ENCODE data around the gene PTPRE.

The PTPRE gene

DNA sequence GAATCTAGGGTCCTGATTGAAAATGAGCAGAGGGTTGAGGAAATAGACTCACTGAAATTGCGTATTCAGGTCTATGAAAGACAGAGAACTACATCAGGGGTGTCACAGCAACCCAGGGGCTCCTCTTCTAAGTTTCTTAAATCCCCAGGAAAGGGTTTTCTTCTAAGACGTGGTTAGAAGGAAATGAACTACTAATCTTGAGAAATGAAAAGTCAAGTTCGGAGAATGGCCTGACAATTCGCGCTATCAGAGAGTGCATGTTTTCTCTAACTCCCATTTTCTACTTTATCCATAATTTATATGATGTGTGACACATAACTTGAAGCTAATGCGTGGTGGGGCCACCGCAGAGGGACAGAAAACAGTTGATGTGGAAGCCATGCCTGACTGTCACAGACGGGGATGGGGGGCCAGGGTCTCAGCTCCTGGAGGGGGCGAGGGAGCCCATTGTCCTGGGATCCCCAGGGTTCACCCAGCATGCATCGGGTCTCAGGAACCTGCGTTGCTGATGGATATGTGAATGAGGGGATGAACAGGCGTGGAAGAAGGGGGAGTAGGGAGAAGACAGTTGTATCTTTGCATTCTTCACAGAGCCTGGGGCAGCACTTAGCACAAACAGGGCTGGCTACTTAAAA is 86.3 kb downstream of the PTPRE start:
- H3K9me3 ChIP-seq (ENCODE audit: control insufficient read depth in 5 of 5, low read length in 5 of 5): no peaks in the 10 kb centered on the region
- peaks cover 0 to 5% (median 0%) of the 10 kb centered on the region in 5 donors for H3K27me3 ChIP-seq (ENCODE audit: control insufficient read depth in 5 of 5, insufficient read depth in 4 of 5, low read length in 5 of 5)
- no peak overlapping the region for H3K27ac ChIP-seq (ENCODE audit: low read depth, low read length)
- no peak overlapping the region for H3K4me3 ChIP-seq (ENCODE audit: low read depth in 1 of 5, low read length in 5 of 5)
- H3K4me1 ChIP-seq (ENCODE audit: control insufficient read depth in 5 of 5, insufficient read depth in 5 of 5, low read length in 5 of 5): peaks cover 4 to 48% (median 42%) of the 10 kb centered on the region in 5 donors
- no peaks in the 10 kb centered on the region for H3K36me3 ChIP-seq (ENCODE audit: control insufficient read depth in 5 of 5, insufficient read depth in 5 of 5, low read length in 5 of 5)
- no peak overlapping the region for H3K9ac ChIP-seq (ENCODE audit: low read length in 5 of 5)

DNA sequence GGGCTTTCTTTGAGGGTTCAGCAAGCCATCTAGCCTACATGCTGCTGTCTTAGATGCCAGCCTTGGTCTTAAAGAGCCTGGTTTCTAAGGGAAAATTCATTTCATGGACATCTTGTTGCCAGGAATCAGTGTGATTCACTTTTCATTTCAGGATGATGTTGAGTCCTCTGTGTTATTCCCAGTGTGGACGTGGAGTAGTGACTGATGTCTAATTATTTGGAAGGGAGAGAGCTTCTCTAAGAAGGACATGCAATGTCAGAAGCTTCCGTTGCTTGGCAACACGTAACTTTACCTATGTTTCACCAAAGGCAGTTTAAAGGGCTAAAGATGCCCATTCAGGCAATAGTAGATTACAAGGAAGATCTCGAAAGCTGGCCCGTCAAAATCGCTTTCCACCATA is 89.0 kb downstream of the PTPRE start:
- no peaks in the 10 kb centered on the region for H3K9me3 ChIP-seq (ENCODE audit: control insufficient read depth in 5 of 5, low read length in 5 of 5)
- no peak overlapping the region for H3K4me3 ChIP-seq (ENCODE audit: low read depth in 1 of 5, low read length in 5 of 5)
- peaks cover 4 to 32% (median 27%) of the 10 kb centered on the region in 5 donors for H3K4me1 ChIP-seq (ENCODE audit: control insufficient read depth in 5 of 5, insufficient read depth in 5 of 5, low read length in 5 of 5)
- no peak overlapping the region for H3K27ac ChIP-seq (ENCODE audit: low read depth, low read length)
- H3K27me3 ChIP-seq (ENCODE audit: control insufficient read depth in 5 of 5, insufficient read depth in 4 of 5, low read length in 5 of 5): peaks cover 0 to 3% (median 0%) of the 10 kb centered on the region in 5 donors
- no peaks in the 10 kb centered on the region for H3K36me3 ChIP-seq (ENCODE audit: control insufficient read depth in 5 of 5, insufficient read depth in 5 of 5, low read length in 5 of 5)
- no peak overlapping the region for H3K9ac ChIP-seq (ENCODE audit: low read length in 5 of 5)

DNA sequence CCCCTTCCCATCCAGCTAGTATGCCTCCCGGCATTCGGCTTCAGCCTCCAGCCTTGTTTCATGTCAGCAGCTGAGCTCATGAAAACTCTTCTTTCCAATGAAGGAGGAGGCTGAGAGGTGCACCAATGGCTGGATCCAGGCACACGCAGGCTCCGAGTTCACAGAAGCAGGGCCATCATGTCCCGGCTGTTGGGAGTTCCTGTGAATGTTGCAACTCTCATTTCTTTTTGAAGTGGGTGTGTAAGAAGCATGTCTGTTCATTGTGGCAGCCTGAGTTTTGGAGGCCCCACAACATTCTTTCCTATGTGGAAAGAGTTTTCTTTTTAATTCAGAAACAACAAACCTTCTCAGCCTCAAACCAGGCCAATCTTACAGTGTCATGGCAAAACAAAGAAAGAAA is 89.7 kb downstream of the PTPRE start:
- H3K36me3 ChIP-seq (ENCODE audit: control insufficient read depth in 5 of 5, insufficient read depth in 5 of 5, low read length in 5 of 5): no peaks in the 10 kb centered on the region
- peaks cover 0 to 4% (median 2%) of the 10 kb centered on the region in 5 donors for H3K27me3 ChIP-seq (ENCODE audit: control insufficient read depth in 5 of 5, insufficient read depth in 4 of 5, low read length in 5 of 5)
- H3K9me3 ChIP-seq (ENCODE audit: control insufficient read depth in 5 of 5, low read length in 5 of 5): no peaks in the 10 kb centered on the region
- no peak overlapping the region for H3K4me3 ChIP-seq (ENCODE audit: low read depth in 1 of 5, low read length in 5 of 5)
- peaks cover under 1 to 26% (median 21%) of the 10 kb centered on the region in 5 donors for H3K4me1 ChIP-seq (ENCODE audit: control insufficient read depth in 5 of 5, insufficient read depth in 5 of 5, low read length in 5 of 5)
- H3K9ac ChIP-seq (ENCODE audit: low read length in 5 of 5): no peak overlapping the region
- H3K27ac ChIP-seq (ENCODE audit: low read depth, low read length): no peak overlapping the region

DNA sequence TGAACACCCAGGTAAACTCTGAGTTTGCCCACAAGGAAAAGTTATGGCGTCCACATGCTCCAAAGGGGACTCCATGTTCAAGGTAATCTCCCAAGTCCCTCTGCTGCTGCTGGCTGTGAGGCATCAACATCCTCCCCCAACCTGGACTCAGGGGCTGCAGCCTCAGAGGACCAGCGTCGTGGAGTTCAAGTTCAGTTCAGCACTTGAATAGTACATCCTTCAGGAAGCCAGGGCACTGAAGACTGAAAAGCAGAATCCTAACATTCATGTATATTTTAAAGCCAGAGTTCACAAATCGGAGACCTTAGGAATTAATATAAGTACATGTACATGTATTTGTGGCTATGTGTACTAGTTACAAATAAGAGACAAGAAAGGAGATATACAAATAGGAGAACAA is 90.4 kb downstream of the PTPRE start:
- Histone ChIP-seq H3K4me3 (ENCODE audit: low read depth in 1 of 5, low read length in 5 of 5) (no peak overlapping the region), H3K9ac (ENCODE audit: low read length in 5 of 5) (no peak overlapping the region), H3K27ac (ENCODE audit: low read depth, low read length) (no peak overlapping the region), H3K36me3 (ENCODE audit: control insufficient read depth in 5 of 5, insufficient read depth in 5 of 5, low read length in 5 of 5) (no peaks in the 10 kb centered on the region), H3K4me1 (ENCODE audit: control insufficient read depth in 5 of 5, insufficient read depth in 5 of 5, low read length in 5 of 5) (peaks cover 0 to 21% (median 18%) of the 10 kb centered on the region in 5 donors), H3K27me3 (ENCODE audit: control insufficient read depth in 5 of 5, insufficient read depth in 4 of 5, low read length in 5 of 5) (peaks cover 0 to 7% (median 4%) of the 10 kb centered on the region in 5 donors), H3K9me3 (ENCODE audit: control insufficient read depth in 5 of 5, low read length in 5 of 5) (no peaks in the 10 kb centered on the region)

DNA sequence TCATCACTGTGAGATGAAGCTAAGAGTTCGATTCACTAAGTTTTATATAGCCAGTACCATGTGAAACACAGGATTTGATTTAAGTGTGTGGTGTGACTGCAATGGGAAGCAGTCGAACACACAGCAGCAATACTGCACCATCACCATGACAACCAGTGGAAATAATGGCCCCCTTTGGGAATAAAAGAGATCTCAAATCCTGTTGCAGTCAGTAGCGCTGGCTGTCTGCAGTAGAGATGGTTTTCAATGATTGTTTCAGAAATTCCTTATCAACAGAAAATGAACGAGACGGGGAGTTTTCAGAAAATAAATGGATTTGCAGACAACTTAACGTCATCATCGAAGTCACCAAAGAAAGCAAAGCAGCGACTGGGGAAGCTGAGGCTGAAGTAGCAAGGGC is 91.0 kb downstream of the PTPRE start:
- no peaks in the 10 kb centered on the region for H3K36me3 ChIP-seq (ENCODE audit: control insufficient read depth in 5 of 5, insufficient read depth in 5 of 5, low read length in 5 of 5)
- no peak overlapping the region for H3K4me3 ChIP-seq (ENCODE audit: low read depth in 1 of 5, low read length in 5 of 5)
- H3K27me3 ChIP-seq (ENCODE audit: control insufficient read depth in 5 of 5, insufficient read depth in 4 of 5, low read length in 5 of 5): peaks cover 0 to 7% (median 4%) of the 10 kb centered on the region in 5 donors
- no peaks in the 10 kb centered on the region for H3K9me3 ChIP-seq (ENCODE audit: control insufficient read depth in 5 of 5, low read length in 5 of 5)
- H3K9ac ChIP-seq (ENCODE audit: low read length in 5 of 5): no peak overlapping the region
- H3K4me1 ChIP-seq (ENCODE audit: control insufficient read depth in 5 of 5, insufficient read depth in 5 of 5, low read length in 5 of 5): peaks cover 0 to 21% (median 18%) of the 10 kb centered on the region in 5 donors
- H3K27ac ChIP-seq (ENCODE audit: low read depth, low read length): no peak overlapping the region

DNA sequence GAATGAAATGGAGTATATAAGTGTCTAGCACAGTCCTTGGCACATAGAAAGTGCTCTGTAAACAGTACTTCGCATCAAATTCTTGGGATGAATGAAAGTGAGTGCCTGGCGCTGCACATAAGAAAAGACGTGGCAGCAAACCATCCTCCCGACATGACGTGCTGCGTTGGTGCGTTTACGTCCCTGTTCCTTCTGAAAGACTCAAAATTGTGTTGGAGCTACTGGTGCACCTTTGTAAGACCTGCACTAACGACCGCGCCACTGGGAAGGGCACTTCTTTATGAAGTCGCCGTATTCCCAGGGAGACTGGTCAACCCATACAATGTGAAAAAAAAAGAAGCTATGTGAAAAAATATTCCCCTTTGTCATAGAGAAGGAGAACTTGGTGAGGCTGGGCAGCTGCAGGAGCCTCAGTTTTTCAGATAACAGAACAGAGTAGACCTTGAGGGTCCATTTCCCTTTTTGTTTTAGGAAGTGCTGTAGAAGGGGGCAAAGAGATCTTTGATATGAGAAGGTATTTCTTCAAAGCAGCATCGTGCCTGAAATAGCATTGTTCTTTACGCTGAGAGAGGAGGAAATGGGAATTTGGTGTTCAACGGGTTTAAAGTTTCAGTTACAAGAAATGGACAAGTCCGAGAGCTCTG is 91.7 kb downstream of the PTPRE start:
- Histone ChIP-seq H3K27ac (ENCODE audit: low read depth, low read length) (no peak overlapping the region), H3K27me3 (ENCODE audit: control insufficient read depth in 5 of 5, insufficient read depth in 4 of 5, low read length in 5 of 5) (peaks cover 0 to 7% (median 4%) of the 10 kb centered on the region in 5 donors), H3K4me1 (ENCODE audit: control insufficient read depth in 5 of 5, insufficient read depth in 5 of 5, low read length in 5 of 5) (peaks cover 0 to 21% (median 18%) of the 10 kb centered on the region in 5 donors), H3K9me3 (ENCODE audit: control insufficient read depth in 5 of 5, low read length in 5 of 5) (no peaks in the 10 kb centered on the region), H3K9ac (ENCODE audit: low read length in 5 of 5) (no peak overlapping the region), H3K4me3 (ENCODE audit: low read depth in 1 of 5, low read length in 5 of 5) (no peak overlapping the region), H3K36me3 (ENCODE audit: control insufficient read depth in 5 of 5, insufficient read depth in 5 of 5, low read length in 5 of 5) (no peaks in the 10 kb centered on the region)

DNA sequence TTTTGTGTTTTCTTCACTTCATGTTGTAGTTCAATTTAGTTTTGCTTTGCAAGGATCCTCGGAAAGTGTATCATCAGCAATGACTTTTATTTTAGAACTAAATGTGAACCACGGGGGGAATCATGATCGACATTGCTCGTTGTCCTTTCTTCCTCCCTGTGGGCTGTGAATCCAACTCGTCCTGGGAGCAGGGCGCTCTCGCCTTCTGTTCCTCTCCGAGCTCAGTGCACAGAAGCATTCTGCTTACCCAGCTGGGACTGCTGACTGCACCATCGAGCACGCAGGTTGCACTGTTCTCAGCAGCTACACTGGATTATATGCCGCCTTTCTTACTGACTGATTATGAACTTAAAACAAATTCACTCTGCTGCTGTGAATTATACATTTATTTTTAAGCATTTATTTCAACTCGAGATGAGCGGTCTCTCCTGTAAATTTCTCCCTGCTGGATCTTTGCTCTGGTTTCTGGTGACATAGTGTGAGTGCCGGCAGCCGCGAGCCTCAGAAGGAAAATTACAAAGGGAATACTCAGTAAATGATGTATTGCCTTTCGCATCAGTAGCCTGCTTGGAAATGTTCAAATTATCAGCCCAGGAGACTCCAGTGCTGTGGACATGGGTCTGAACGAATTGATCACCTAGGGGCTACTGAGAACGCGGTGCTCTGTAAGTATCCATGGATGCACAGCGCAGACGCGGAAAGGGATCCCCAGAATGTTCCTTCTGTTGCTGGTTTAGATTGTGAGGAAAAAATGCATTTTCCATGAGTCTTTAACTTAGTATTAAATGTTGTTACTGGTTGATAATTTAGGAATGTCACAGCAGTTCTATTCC is 92.6 kb downstream of the PTPRE start:
- Histone ChIP-seq H3K9ac (ENCODE audit: low read length in 5 of 5) (no peak overlapping the region), H3K9me3 (ENCODE audit: control insufficient read depth in 5 of 5, low read length in 5 of 5) (no peaks in the 10 kb centered on the region), H3K27ac (ENCODE audit: low read depth, low read length) (no peak overlapping the region), H3K4me1 (ENCODE audit: control insufficient read depth in 5 of 5, insufficient read depth in 5 of 5, low read length in 5 of 5) (peaks cover 0 to 21% (median 18%) of the 10 kb centered on the region in 5 donors), H3K36me3 (ENCODE audit: control insufficient read depth in 5 of 5, insufficient read depth in 5 of 5, low read length in 5 of 5) (no peaks in the 10 kb centered on the region), H3K27me3 (ENCODE audit: control insufficient read depth in 5 of 5, insufficient read depth in 4 of 5, low read length in 5 of 5) (peaks cover 0 to 7% (median 4%) of the 10 kb centered on the region in 5 donors), H3K4me3 (ENCODE audit: low read depth in 1 of 5, low read length in 5 of 5) (no peak overlapping the region)

DNA sequence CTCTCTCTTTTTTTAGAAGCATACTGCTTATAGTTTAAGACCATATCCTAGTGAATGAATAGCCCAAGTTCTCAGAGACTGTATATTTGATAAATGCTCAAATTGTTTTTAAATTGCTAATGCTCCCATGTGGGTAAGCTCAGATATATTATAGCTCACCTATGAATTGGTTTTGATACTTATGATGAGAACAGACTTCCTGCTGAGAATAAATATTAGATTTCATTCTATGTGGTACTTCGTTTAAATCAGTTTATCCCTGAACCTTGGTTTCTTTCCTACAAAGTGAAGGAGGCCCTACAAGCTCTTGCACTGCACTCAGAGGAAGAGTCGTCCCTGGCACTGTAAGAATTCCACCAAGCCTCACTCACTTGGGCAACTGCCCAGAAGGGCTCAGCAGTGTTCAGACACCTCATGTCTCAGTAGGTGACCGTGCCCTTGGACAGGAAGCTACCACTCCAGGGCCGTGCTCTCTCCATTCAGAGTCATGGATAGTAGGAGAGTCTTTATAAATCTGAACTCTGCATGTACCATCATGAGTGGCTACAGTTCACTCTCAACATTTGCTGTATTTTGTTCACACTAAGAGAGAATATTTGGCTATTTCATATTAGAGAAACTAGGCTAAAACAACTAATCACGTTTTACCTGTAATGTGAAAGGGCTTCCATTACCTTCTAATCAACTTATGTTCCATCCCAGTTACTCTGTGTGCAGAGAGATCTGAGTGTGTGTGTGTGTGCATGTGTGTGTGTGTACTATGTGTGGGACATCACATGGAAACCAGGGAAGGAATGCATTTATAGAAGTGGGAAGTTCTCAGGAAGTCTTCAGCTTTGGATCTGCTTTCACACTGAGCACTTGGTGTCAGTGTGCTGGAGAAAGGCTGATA is 93.8 kb downstream of the PTPRE start:
- no peak overlapping the region for H3K4me3 ChIP-seq (ENCODE audit: low read depth in 1 of 5, low read length in 5 of 5)
- peaks cover 0 to 21% (median 18%) of the 10 kb centered on the region in 5 donors for H3K4me1 ChIP-seq (ENCODE audit: control insufficient read depth in 5 of 5, insufficient read depth in 5 of 5, low read length in 5 of 5)
- H3K27ac ChIP-seq (ENCODE audit: low read depth, low read length): no peak overlapping the region
- peaks cover 0 to 7% (median 4%) of the 10 kb centered on the region in 5 donors for H3K27me3 ChIP-seq (ENCODE audit: control insufficient read depth in 5 of 5, insufficient read depth in 4 of 5, low read length in 5 of 5)
- H3K36me3 ChIP-seq (ENCODE audit: control insufficient read depth in 5 of 5, insufficient read depth in 5 of 5, low read length in 5 of 5): no peaks in the 10 kb centered on the region
- H3K9ac ChIP-seq (ENCODE audit: low read length in 5 of 5): no peak overlapping the region
- H3K9me3 ChIP-seq (ENCODE audit: control insufficient read depth in 5 of 5, low read length in 5 of 5): no peaks in the 10 kb centered on the region

DNA sequence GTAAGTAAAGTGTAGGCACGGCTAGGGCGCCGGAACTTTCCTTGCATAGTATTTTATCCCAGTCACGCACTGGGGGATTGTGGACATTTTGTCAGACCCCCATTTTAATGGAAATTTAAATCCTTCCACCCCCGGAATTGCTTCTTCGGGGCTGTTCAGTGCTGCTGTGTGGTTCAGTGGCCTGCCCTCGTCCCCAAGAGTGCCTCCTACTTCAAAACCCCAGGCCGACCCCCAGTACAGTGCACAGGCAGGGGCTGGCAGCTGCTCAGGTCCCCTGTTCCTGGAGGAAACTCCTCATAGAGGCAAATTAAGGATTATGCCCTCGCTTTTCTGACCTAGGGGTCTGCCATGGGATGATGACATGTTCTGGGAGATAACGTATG is 94.5 kb downstream of the PTPRE start:
- Histone ChIP-seq H3K9ac (ENCODE audit: low read length in 5 of 5) (no peak overlapping the region), H3K9me3 (ENCODE audit: control insufficient read depth in 5 of 5, low read length in 5 of 5) (no peaks in the 10 kb centered on the region), H3K27ac (ENCODE audit: low read depth, low read length) (no peak overlapping the region), H3K4me3 (ENCODE audit: low read depth in 1 of 5, low read length in 5 of 5) (no peak overlapping the region), H3K36me3 (ENCODE audit: control insufficient read depth in 5 of 5, insufficient read depth in 5 of 5, low read length in 5 of 5) (no peaks in the 10 kb centered on the region), H3K4me1 (ENCODE audit: control insufficient read depth in 5 of 5, insufficient read depth in 5 of 5, low read length in 5 of 5) (peaks cover 0 to 20% (median 18%) of the 10 kb centered on the region in 5 donors), H3K27me3 (ENCODE audit: control insufficient read depth in 5 of 5, insufficient read depth in 4 of 5, low read length in 5 of 5) (peaks cover 0 to 7% (median 4%) of the 10 kb centered on the region in 5 donors)
